ENCODE data around the gene KCNIP1. TPM values are rescaled to one million over a fixed set of nuclear protein-coding genes. Genes with fewer than 3 reads are reported as not detected.

Gene KCNIP1
- total and polyA plus RNA-seq, 2 of the 8 experiments (the other 6 are each of a cell fraction or from before 2014, with no cell fraction given): 0.52 to 0.83 TPM

GRCh38 chr5:170559296-170559695, 55.5 kb downstream of the KCNIP1 start (continued):
- TF ChIP-seq CBX5 (IDR thresholded peaks at IDR 0.05; ENCODE audit: low read depth, low read length) (no peak), TBP (IDR thresholded peaks at IDR 0.05; ENCODE audit: low read depth, low read length) (no peak), TAF1 (IDR thresholded peaks at IDR 0.05; ENCODE audit: low read depth, low read length) (no peak), YY1 (IDR thresholded peaks at IDR 0.05; ENCODE audit: low read depth, low read length) (no peak)

Measured in H1 (cell line).